Stimulated activated memory B cell treated with anti-CD40 and anti-IgM and Interleukin-4, amounts not matched to agents 10 μg/mL and 1 μg/mL and 100 μg/mL, for 72 hours (primary cell): Measurements from ENCODE around the gene CELF2.

ENCODE experiments used
- ATAC-seq: fragments of 150-1000 bp; cut with Tn5 transposase; 2 replicates; pipeline ENCODE4 v1.10.0; 2021
- H3K27ac Mint-ChIP-seq: one replicate; pipeline ENCODE4 v1.8.0; 2022; ENCODE audit warnings: mild to moderate bottlenecking, mixed read lengths
- H3K27me3 Mint-ChIP-seq: one replicate; pipeline ENCODE4 v1.8.0; 2022; ENCODE audit warnings: mixed read lengths
- H3K36me3 Mint-ChIP-seq: one replicate; pipeline ENCODE4 v1.8.0; 2022; ENCODE audit warnings: mixed read lengths
- H3K4me1 Mint-ChIP-seq: one replicate; pipeline ENCODE4 v1.8.0; 2022; ENCODE audit warnings: mixed read lengths
- H3K4me3 Mint-ChIP-seq: one replicate; pipeline ENCODE4 v1.8.0; 2022; ENCODE audit warnings: mild to moderate bottlenecking, moderate library complexity, mixed read lengths
- H3K9me3 Mint-ChIP-seq: one replicate; pipeline ENCODE4 v1.8.0; 2022; ENCODE audit warnings: mixed read lengths

CELF2 gene

DNA sequence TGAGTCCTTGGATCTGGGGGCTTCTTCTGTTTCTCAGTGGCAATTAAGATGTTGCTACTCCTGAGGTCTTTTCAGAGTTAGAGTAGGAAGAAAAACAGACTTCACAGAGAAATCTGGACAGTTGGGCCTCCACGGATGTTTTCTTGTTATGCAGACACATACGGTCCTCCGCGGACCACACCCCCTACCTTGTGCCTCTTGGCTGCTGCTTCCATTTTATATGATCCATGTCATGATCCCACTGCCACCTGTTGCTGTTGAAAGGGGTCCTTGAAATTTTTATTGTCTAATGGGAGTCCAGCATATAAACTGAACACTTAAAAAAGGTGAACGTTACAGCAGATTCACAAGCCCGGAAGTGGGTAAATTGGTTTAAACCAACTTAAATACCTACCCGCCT, 8.3 kb downstream of the CELF2 start:
- Mint-ChIP-seq H3K4me1 (no peaks in the 10 kb centered on the region), H3K4me3 (no peak overlapping the region), H3K9me3 (no peaks in the 10 kb centered on the region), H3K27me3 (peaks cover 49% of the 10 kb centered on the region), H3K27ac (no peak overlapping the region), H3K36me3 (no peaks in the 10 kb centered on the region)
- no peak for ATAC-seq

DNA sequence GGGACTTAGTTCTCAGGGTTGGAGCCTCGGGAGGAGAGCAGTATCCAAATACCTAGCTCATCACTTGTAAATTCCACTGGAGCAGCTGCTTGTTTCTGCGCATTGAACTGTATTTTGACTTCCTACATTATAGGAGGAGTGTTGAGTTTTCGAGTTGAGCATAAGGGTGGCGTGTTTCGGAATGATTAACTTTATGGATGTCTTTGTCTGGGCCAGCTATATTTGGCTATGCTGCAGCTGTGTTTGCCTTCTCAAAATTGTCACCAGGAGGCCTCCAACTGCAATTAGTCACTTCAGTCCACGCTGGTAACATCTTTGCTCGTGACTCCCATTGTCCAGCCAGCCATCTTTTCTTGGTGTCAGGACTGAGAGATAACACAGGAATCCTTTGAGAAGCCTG, 9.1 kb downstream of the CELF2 start:
- ATAC-seq = no peak

GRCh38 chr10:11034762-11035161, 17.1 kb downstream of the CELF2 start:
- Mint-ChIP-seq H3K27ac (no peak overlapping the region), H3K4me1 (no peaks in the 10 kb centered on the region), H3K9me3 (no peaks in the 10 kb centered on the region), H3K4me3 (no peak overlapping the region), H3K27me3 (peaks cover 31% of the 10 kb centered on the region), H3K36me3 (no peaks in the 10 kb centered on the region)
- no peak for ATAC-seq

More for the DNA sequence above, 9.1 kb downstream of the CELF2 start:
- Mint-ChIP-seq H3K27me3 (peaks cover 48% of the 10 kb centered on the region), H3K4me3 (no peak overlapping the region), H3K4me1 (no peaks in the 10 kb centered on the region), H3K27ac (no peak overlapping the region), H3K9me3 (no peaks in the 10 kb centered on the region), H3K36me3 (no peaks in the 10 kb centered on the region)

GRCh38 chr10:11035301-11035991, 17.8 kb downstream of the CELF2 start:
- no peak for ATAC-seq
- Mint-ChIP-seq H3K4me3 (no peak overlapping the region), H3K4me1 (no peaks in the 10 kb centered on the region), H3K27me3 (peaks cover 28% of the 10 kb centered on the region), H3K36me3 (no peaks in the 10 kb centered on the region), H3K27ac (no peak overlapping the region), H3K9me3 (no peaks in the 10 kb centered on the region)

DNA sequence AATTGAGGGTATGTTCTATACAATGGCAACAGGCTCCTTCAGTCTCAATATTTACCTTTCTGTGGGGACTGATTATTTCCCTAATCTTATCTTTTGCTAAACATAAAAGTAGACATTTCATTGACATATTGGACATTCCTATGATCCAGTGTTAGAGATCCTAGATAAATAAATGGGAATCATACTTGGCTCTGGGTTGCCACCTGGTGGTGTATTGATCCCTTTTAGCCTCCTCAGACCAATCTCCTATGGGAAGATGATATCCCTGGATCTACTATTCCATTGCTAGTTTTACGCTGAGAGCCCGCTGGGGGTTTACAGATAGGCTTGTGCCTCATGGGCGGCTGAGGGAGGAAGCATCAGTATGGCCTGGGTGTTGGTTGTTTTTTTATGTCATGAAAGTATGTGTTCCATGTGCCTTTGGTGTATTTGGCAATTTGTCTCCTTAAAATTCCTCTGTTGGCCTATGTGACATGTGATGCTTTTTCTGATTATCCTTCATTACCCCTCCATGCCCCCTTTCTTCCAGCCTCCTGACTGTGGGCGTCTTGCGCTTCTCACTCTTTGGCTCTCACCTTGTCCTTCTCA, 18.8 kb downstream of the CELF2 start:
- Mint-ChIP-seq H3K4me3 (no peak overlapping the region), H3K27me3 (peaks cover 28% of the 10 kb centered on the region), H3K36me3 (no peaks in the 10 kb centered on the region), H3K27ac (no peak overlapping the region), H3K4me1 (no peaks in the 10 kb centered on the region), H3K9me3 (no peaks in the 10 kb centered on the region)
- ATAC-seq = no peak

- Mint-ChIP-seq H3K36me3 (no peaks in the 10 kb centered on the region), H3K4me1 (no peaks in the 10 kb centered on the region)
Observed at GRCh38 chr10:11037991-11038390, 20.3 kb downstream of the CELF2 start.

DNA sequence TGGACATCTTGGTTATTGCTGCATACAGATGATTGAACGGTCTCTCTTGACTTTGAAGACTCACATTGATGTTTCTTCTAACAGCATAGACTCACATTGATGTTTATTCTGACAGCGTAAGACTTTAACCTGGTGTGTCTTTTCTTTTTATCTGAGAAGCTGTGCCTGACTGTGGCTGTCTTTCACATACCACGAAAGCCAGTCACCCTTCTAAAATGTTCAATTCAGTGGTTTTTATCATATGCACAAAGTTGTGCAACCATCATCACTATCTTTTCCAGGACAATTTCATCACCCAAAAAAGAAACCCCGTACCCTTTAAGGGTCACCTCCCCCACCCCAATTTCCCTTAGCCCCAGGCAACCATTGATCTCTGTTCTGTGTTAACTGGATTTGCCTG, 24.7 kb downstream of the CELF2 start:
- no peak for ATAC-seq
- no peaks in the 10 kb centered on the region for H3K36me3 Mint-ChIP-seq
- H3K27me3 Mint-ChIP-seq = peaks cover 19% of the 10 kb centered on the region
- no peak overlapping the region for H3K27ac Mint-ChIP-seq
- no peak overlapping the region for H3K4me3 Mint-ChIP-seq
- no peaks in the 10 kb centered on the region for H3K9me3 Mint-ChIP-seq
- H3K4me1 Mint-ChIP-seq = no peaks in the 10 kb centered on the region

More at GRCh38 chr10:11037991-11038390, 20.3 kb downstream of the CELF2 start:
- peaks cover 16% of the 10 kb centered on the region for H3K27me3 Mint-ChIP-seq
- H3K27ac Mint-ChIP-seq = no peak overlapping the region
- H3K4me3 Mint-ChIP-seq = no peak overlapping the region
- no peak for ATAC-seq
- H3K9me3 Mint-ChIP-seq = no peaks in the 10 kb centered on the region

GRCh38 chr10:11043039-11043438, 25.4 kb downstream of the CELF2 start:
- no peak for ATAC-seq
- no peaks in the 10 kb centered on the region for H3K9me3 Mint-ChIP-seq
- H3K27ac Mint-ChIP-seq = no peak overlapping the region
- peaks cover 14% of the 10 kb centered on the region for H3K27me3 Mint-ChIP-seq
- H3K36me3 Mint-ChIP-seq = no peaks in the 10 kb centered on the region
- no peaks in the 10 kb centered on the region for H3K4me1 Mint-ChIP-seq
- H3K4me3 Mint-ChIP-seq = no peak overlapping the region

DNA sequence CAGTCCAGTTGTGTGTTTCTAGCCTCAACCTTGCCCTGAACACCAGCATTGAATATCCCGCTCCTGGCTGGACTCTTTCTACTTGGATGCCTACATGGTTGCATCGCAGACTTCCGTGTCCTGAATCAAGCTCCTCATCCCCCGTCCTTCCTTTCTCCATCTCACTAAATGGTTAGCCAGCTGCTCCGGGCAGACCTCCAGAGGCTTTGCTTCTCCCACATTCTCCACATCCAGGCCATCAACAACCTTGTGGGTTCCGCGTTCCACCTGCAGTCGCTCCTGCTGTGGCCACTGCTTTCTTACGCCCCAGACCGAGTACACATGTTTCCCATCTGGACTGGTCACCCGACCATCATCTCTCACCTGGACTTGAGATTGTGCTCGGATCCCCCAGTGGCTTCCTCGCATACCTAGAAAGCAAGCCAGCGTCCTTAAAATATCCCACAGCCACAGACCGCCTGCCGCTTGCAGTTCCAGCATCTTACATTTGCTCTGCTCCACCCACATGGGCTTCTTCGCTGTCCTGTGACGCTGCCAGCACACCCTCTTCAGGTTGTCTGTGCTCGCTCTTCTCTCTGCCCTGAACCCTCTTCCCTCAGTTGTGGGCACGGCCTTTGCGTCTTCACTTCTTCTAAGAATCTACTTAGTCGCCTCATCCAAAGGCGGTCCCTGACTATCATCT, 25.9 kb downstream of the CELF2 start:
- Mint-ChIP-seq H3K27me3 (peaks cover 14% of the 10 kb centered on the region), H3K27ac (no peak overlapping the region), H3K4me3 (no peak overlapping the region)

DNA sequence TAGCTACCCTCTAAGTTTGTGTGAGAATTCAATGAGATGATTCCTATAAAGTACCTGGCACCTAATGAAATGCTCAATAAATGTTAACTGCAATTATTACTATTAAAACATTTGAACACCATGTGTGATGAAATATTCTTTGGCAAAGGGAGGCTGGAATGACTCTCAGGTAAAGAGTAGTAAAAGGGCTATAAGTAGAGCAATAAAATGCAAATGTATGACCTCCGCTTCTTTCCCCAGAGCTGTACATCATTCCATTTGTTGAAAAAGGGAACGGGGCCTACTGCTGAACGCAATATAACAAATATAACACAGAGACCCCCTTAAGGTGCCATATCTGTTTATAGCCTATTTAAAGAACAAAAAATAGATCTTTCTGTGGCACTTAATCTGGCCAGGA, 27.8 kb downstream of the CELF2 start:
- Mint-ChIP-seq H3K27ac (no peak overlapping the region), H3K4me1 (no peaks in the 10 kb centered on the region), H3K36me3 (no peaks in the 10 kb centered on the region), H3K4me3 (no peak overlapping the region), H3K27me3 (peaks cover 14% of the 10 kb centered on the region), H3K9me3 (no peaks in the 10 kb centered on the region)
- no peak for ATAC-seq

More for the DNA sequence above, 25.9 kb downstream of the CELF2 start:
- no peak for ATAC-seq
- no peaks in the 10 kb centered on the region for H3K4me1 Mint-ChIP-seq
- H3K36me3 Mint-ChIP-seq = no peaks in the 10 kb centered on the region
- H3K9me3 Mint-ChIP-seq = no peaks in the 10 kb centered on the region

GRCh38 chr10:11045995-11046775, 28.5 kb downstream of the CELF2 start:
- no peak for ATAC-seq
- Mint-ChIP-seq H3K27me3 (peaks cover 14% of the 10 kb centered on the region), H3K27ac (no peak overlapping the region), H3K4me1 (no peaks in the 10 kb centered on the region), H3K4me3 (no peak overlapping the region), H3K36me3 (no peaks in the 10 kb centered on the region), H3K9me3 (no peaks in the 10 kb centered on the region)

DNA sequence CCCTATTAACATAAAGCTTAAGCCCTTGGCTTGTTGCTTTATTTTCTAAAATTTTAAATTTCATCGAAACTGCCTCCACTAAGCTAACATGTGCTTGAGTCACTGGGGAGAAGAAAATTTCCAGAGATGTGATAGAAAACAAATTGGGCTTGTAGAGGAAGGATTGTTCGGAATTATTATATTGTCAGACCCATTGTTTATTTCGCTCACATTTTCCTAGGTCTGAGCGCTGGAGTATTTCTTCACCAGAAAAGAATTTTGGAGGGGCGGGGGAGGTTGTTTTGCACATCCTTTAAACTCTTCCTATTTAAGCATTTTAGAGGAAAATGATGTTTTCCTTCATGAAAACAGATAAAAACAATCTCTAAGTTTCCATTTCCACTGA, 29.1 kb downstream of the CELF2 start:
- ATAC-seq = no peak
- no peaks in the 10 kb centered on the region for H3K36me3 Mint-ChIP-seq
- no peak overlapping the region for H3K27ac Mint-ChIP-seq
- no peaks in the 10 kb centered on the region for H3K9me3 Mint-ChIP-seq
- no peak overlapping the region for H3K4me3 Mint-ChIP-seq
- H3K4me1 Mint-ChIP-seq = no peaks in the 10 kb centered on the region
- H3K27me3 Mint-ChIP-seq = peaks cover 14% of the 10 kb centered on the region

DNA sequence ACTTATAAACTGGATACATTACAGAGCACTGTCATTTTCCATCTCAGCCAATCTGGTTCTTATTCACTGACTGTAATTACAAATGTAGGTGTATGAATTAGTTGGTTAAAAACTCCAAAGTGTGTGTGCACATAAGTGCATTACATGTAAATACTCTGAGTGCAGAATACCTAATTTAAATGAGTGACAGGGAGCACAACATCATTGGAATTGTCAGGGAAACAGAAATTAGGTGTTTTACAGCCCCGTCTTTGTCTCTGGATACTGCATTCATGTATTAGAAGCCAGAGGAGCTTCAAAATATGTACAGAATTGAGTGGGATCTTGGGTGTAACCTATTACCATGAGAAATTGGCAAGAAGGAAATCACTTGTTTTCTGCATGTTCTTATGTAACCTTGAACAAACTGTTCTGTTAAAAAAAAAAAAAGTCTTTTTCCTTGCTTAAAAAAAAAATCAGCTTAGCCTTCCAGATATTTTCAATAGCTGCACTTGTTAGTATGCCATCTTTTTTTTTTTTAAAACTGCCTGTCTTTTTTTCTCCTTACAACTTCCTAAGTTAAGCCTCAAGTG, 31.1 kb downstream of the CELF2 start:
- Mint-ChIP-seq H3K4me3 (no peak overlapping the region), H3K4me1 (no peaks in the 10 kb centered on the region), H3K27me3 (peaks cover 7% of the 10 kb centered on the region), H3K9me3 (no peaks in the 10 kb centered on the region), H3K27ac (no peak overlapping the region), H3K36me3 (no peaks in the 10 kb centered on the region)
- no peak for ATAC-seq

DNA sequence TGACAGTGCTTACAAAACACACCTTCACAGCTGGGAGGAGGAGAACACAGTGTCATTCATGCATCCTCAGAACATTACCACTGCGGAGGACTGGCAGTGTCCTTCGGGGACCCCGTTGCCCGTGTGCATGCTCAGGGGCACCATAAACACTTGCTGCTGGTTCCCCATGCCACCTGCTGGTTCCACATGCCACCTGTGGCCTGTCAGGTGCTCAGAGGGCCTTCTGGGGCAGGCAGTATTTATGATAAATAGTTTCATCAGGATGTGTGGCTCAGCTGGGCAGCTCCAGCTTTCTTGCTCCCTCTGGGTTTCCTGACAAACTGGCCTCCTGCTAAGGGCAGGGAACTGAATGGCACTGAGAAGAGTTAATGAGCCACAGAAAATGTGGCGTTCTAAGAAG, 32.1 kb downstream of the CELF2 start:
- H3K36me3 Mint-ChIP-seq = no peaks in the 10 kb centered on the region
- ATAC-seq = no peak
- no peaks in the 10 kb centered on the region for H3K4me1 Mint-ChIP-seq

More for the DNA sequence above, 32.1 kb downstream of the CELF2 start:
- H3K9me3 Mint-ChIP-seq = no peaks in the 10 kb centered on the region
- no peaks in the 10 kb centered on the region for H3K27me3 Mint-ChIP-seq
- no peak overlapping the region for H3K27ac Mint-ChIP-seq
- no peak overlapping the region for H3K4me3 Mint-ChIP-seq
